Coronary artery (tissue), 2 donors: ENCODE measurements around the gene PRKAG1.
A peak's percentile ranks its signal among the peaks of the same experiment; 100 is the strongest.

Experiments used
- DNase-seq: peaks from one replicate; pipeline ENCODE4 v3.0.0-alpha.2; 2017; ENCODE audit warnings: low spot score
- H3K27ac ChIP-seq, 2 donors: fragments of 200-600 bp; sonication (generic); one replicate each; pipeline ENCODE4 v1.5.1; 2016 to 2019
- H3K4me3 ChIP-seq: fragments of 200-600 bp; sonication (generic); 2 replicates; pipeline ENCODE4 v1.5.1; 2016; ENCODE audit warnings: mild to moderate bottlenecking, moderate library complexity
- CTCF ChIP-seq: fragments of 200-600 bp; sonication (generic); IDR thresholded peaks from one replicate; pipeline ENCODE4 v1.5.1; 2019; ENCODE audit warnings: antibody characterized with exemption

The PRKAG1 gene

DNA sequence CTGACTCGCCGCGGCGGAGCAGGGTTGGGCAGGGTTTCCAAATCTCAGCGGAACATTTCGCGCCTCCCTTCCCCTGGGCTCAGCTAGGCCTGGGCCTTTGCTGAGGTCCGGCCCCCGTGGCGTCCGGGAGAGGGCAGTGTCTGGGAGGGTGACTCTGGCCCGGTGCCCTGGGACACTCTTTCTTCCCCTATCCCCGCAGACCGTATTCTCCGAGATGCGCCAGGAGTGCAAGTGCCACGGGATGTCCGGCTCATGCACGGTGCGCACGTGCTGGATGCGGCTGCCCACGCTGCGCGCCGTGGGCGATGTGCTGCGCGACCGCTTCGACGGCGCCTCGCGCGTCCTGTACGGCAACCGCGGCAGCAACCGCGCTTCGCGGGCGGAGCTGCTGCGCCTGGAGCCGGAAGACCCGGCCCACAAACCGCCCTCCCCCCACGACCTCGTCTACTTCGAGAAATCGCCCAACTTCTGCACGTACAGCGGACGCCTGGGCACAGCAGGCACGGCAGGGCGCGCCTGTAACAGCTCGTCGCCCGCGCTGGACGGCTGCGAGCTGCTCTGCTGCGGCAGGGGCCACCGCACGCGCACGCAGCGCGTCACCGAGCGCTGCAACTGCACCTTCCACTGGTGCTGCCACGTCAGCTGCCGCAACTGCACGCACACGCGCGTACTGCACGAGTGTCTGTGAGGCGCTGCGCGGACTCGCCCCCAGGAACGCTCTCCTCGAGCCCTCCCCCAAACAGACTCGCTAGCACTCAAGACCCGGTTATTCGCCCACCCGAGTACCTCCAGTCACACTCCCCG, 37.4 kb downstream of the PRKAG1 start:
- Histone ChIP-seq H3K27ac (no peak overlapping the region), H3K4me3 (peak overlapping the region; percentile 59)
- no peak for TF ChIP-seq CTCF
- DNase-seq: no peak

DNA sequence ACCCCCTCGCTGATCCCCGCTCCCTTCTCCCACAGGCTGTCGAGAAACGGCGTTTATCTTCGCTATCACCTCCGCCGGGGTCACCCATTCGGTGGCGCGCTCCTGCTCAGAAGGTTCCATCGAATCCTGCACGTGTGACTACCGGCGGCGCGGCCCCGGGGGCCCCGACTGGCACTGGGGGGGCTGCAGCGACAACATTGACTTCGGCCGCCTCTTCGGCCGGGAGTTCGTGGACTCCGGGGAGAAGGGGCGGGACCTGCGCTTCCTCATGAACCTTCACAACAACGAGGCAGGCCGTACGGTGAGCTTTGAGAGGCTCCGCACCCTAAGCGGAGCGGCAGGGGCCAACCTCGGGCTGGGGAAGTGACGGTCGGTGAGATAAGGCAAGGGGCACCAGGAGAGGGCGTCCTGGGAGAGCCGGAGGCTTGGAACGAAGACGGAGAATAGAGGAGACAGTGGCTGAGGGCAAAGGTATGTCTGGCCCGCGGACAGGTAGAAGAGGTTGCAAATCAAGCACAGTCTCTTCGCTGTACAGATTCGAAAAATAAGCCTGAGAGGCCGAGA, 38.1 kb downstream of the PRKAG1 start:
- DNase-seq: no peak
- Histone ChIP-seq H3K4me3 (peak overlapping the region; percentile 59), H3K27ac (no peak overlapping the region)
- TF ChIP-seq CTCF: no peak

GRCh38 chr12:48979602-48980388, 38.8 kb downstream of the PRKAG1 start:
- Histone ChIP-seq H3K27ac (no peak overlapping the region), H3K4me3 (peak overlapping the region; percentile 59)
- no peak for TF ChIP-seq CTCF
- DNase-seq: no peak

DNA sequence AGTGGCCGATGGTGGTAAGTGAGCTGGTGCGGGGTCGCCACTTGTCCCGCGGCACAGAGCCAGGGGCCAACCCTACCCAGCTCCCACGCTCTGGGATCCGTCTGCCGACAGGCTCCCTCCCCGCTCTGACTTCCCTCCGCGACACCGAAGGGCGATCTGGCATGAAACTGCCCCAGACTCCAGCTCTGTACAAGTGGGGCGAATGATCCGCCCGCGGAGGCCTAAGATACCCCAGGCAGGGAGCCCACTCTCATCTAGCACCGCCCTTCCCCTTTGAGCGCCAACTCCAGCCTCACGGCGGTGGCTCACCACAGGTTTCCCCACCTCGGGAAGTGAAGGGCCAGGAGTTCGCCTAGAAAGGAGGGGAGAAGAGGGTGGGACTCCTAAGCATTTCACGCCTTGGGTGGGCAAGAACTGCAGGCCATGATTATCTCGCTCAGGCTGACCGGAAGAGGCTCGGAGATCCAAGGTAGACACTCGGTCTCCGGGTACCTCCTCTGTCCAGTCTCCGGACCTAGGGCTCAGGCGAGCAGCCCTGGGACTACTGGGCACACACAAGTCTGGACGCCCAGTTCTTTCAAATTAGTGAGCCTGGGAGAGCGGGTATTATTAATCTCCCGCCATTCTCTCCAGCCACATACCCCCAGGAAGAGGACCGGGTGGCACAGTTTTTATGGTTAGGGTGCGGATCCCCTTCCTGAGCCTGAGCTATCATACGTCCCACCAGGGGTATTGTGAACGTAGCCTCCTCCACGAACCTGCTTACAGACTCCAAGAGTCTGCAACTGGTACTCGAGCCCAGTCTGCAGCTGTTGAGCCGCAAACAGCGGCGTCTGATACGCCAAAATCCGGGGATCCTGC, 39.6 kb downstream of the PRKAG1 start:
- Histone ChIP-seq H3K4me3 (peak overlapping the region; percentile 59), H3K27ac (no peak overlapping the region)
- no peak for TF ChIP-seq CTCF
- no peak for DNase-seq

GRCh38 chr12:48978291-48978740, 40.3 kb downstream of the PRKAG1 start, which contains the start of gene WNT1:
WNT1 (plus strand) TSS chr12:48978322; CDS start chr12:48978651, 329 bp downstream.
- H3K4me3 ChIP-seq: peak within 1 kb of the TSS; percentile 59
- TF ChIP-seq CTCF: no peak
- no peak for DNase-seq
- no peak within 1 kb of the TSS for H3K27ac ChIP-seq
